DMS153 (cell line): ENCODE results near the gene DTYMK.

Experiments used
- DNase-seq: peaks from one replicate; lab custom pipeline; 2025; lab: John Stamatoyannopoulos, UW

DTYMK gene

DNA sequence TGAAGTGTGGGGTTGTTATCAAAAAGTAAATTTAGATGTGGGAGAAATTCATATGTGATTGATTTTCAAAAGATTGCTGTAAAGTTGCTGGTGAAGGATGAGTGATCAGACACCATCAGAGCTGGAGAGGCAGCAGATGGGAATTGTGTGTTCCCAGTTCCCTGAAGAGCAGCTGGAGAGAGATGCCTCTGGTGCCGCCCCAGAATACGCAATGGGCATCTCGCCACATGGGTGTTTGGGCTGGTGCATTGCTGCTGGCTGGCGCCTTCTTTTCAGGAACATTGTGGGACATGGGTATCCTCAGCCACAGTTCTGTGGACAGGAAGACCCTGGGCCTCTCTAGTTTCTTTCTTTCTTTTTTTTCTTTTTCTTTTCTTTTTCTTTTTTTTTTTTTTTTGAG, 37.2 kb downstream of the DTYMK start:
- no peak for DNase-seq

DNA sequence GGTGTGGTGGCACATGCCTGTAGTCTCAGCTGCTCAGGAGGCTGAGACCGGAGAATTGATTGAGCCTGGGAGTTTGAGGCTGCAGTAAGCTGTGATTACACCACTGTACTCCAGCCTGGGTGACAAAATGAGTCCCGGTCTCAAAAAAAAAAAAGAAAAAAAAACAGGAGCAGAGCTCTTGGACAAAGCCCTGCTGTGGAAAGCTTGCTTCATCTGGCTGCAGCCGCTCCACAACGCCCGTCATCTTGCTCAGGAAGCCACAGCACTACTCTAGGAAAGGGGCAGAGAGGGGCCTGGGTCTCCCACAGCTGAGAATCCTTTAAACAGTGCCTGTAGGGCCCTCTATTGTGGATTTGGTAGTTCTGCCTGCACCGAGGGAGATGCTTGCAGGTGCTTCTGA, 38.2 kb downstream of the DTYMK start:
- no peak for DNase-seq

DNA sequence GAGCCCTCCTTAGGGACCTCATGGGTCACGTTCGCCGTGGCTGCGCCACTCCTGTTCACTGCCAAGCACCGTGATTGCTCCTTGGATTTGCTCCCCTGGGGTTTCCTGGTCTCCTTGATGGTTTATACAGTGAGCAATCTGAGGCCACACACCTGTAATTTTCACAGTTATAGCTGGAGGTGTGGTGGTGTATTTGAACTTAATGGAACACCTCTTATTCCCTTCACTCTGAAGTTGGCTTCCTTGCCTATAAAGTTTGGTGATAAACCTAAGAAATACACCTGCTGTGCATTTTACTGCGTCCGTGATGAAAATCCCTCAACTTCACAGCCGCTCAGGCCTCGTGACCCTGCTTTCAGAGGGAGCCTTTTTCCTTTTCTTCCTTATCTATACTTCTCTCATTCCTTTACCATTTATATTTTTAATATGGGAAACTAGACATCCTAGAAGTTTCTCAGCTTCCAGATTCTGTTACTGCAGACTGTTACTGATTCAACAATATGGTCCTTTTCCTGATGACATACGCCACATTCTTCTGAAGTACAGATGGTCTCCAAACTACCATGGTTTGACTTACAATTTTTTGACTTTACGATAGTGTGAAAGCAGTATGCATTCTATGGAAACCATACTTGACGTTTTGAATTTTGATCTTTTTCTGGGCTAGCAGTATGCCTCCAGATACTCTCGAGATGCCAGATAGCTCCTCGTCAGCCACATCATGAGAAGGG, 40.5 kb downstream of the DTYMK start:
- DNase-seq = no peak

DNA sequence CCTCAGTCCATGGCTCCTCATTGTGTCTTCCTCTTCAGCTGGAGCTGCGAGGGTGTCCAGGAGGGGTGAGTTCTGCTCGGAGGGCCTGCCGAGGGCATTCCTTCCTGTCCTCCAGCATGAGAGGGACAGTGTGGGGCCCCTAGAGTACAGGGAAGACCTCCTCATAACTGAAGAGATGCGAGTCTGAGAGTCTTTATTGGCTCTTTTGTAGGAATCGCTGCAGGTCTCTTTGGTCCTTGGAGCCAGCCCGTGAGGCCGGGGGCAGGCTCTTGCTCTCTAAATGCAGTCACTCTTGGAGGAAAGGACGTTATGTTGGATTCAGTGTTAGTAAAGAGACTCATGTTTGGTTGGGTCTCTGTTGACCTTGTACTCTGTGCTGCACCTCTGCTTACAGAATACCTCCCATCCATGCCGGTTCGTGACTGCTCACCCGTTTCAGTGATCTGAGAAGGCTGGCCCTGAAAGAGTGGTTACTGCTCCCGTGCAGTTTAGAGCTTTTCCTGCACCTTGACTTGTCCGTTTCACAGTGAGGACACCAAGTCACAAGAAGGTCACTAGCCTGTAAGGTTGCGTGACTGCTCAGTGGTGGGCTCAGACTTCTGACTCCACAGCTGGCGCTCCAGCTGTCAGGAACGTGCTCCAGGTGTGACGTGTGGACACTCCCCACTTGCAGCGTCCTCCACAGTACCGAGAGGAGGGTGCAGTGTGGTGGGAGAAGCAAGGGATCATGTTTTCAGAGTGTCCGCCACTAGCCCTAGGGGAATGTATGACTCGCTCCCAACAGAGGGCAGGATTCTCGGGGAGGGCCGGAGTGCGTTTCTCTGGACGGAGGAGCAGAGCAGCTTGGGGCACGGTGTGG, 41.3 kb downstream of the DTYMK start:
- DNase-seq = no peak

DNA sequence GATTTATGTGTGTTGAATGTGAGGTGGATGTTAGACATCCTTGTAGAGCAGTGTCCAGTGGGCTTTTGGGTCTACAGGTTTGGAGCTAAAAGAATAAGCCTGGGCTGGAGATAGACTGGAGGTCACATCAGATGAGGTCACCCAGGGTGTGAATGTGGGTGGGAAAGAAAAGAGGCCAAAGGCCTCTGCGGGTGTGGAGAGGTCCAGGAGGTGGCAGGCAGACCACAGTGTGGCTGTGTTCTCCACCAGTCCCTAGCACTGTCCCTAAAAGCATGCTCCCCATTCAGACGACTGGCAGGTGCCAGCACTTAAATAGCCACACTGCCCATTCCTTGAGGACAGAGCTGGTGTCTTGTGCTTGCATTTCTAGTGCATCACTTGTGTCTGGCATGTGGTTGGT, 45.0 kb downstream of the DTYMK start:
- no peak for DNase-seq

DNA sequence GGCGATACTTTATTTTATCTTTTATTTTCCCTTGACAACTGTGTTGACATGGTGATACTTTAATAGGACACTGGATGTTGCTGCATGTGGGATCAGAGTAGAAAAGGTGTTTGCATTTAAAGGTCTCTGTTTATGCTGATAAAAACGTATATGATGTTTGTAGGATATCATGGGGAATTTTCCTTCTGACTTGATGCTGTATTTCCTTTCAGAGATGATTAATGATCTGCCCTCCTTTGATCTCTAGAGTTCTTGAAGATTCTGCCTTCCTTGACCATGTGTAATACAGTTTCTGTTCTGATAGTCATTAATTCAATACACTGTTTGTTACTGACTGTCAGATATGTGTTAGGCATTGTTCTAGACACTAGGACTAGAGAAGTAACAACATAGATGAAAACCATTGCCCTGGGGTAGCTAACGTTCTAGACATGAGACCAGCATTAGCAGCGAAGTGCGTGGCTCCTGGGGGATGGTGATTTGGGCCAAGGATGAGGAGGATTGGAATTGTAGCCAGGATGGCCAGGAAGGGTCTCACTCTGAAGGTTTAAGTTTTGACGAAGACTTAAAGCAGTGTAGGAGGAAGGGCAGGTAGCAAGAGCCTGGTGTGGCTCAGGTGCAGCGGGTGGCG, 46.3 kb downstream of the DTYMK start:
- DNase-seq = no peak

DNA sequence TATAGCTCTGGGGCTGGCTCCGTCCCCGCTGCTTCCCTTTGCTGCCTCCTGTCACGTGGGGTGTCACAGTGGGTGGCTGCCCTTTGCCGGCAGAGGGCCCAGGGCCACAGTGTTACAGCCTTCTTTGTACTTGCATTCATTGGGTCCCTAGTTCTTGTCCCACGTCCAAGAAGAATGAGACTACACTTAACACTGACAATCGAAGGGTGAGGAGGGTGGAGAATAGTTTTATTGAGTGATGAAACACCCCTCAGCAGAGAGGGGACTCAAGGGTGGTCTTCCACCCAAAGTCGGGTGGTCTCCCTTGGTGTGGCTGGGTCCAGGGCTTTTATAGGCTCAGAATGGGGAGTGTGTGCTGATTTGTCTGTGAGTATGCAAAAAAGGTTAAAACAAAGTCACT, 47.2 kb downstream of the DTYMK start:
- DNase-seq = no peak

DNA sequence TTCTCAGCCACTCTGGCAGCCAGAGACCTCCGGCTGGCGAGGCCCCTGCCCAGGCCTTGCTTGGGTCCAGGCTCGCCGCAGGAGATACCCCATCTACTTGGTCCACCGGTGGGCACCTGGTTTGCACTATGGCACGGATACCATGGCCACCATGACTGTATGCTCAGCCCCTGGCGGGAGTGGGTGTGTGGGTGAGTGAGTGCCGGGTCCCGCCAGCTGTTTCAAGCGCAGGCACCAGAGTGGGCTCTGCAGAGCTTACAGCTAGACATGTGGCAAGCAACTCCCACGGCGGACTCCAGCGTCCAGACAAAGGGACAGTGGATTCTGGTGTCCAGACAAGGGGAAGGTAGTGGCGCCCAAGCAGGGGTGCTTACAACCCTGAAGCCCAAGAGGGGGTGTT, 47.7 kb downstream of the DTYMK start:
- no peak for DNase-seq

DNA sequence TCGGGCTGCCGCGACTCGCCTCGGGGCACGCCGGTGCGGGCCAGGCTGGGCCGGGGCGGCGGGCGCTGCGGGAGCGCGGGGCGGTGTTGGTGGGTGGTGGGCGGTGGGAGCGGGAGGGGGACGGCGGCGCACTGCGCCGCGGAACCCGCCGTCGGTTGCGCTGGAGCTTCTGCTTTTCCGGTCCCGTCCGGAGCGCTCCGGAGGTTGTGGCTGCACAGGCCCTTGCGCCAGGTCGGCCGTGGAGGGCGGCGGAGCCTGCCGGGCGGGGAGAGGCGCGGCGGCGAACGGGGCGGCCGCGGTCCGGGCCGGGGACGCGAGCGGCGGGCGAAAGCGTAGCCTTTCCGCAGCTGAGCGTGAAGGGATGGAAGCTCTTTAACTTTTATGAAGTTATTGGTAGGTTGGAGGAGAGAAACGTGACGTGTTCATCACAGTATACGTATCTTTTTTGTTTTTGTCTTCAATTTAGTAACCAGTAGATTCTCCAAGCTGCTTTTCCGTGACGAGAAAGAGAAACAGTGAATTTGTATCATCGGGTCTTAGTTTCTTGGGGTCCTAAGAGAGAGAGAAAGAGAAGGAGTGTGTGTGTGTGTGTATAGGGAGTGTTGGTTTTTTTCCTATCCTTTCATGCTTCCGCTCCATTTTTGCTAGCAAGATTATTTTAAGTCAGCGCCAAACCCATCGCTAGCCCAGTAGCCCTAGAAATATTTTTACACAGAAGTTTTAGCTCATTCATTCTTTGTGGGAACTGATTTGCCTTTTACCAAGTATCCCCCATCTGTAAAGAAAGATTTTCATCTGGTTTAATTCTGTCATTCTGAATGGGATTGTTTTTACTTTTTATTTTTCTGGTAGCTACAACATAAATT, 48.6 kb downstream of the DTYMK start:
- DNase-seq = no peak

DNA sequence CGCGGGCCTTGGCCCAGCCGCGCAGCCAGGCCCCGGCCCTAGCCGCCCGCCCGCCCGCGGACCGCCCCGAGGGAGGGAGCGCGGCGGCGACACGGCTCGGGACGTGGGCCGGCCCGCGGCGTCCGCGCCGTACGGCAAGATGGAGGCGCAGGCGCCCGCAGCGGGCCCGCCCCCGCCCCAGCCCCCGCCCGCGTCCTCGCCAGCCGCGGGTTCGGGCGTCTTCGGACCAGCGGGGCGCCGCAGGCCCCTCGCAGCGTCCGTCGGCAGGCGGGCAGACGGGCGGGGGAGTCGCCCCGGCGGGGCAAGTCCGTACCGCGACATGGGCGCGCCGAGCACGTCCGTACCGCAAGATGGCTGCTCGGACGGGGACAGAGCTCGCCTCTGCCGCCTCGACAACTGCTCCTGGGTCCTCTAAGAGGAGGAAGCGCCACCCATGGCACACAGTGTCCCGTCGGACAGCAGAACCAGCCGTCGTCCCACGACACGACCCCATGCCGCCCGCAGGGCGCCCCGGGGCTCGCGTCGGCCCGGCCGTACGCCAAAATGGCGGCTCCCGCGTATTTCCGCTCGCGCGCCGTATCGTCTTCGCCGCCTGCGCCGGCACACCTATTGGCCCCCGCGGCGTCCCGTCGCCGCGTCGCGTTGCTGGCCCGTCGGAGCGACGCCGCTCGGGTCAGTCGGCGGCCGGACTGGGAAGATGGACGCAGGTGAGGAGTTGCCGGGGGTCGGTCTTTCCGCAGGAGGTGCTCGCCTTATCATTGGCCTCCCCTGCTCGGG, 49.4 kb downstream of the DTYMK start, which contains the start of the genes ATG4B and THAP4:
TSS of gene ATG4B (plus strand) at position 676 of the 777 bp plus-strand sequence. CDS start at position 698, 22 bp downstream.
TSS of gene THAP4 (minus strand) at position 141 of the 777 bp plus-strand sequence. CDS start 141 bp downstream, outside the sequence.
- peak; percentile 52 for DNase-seq

DNA sequence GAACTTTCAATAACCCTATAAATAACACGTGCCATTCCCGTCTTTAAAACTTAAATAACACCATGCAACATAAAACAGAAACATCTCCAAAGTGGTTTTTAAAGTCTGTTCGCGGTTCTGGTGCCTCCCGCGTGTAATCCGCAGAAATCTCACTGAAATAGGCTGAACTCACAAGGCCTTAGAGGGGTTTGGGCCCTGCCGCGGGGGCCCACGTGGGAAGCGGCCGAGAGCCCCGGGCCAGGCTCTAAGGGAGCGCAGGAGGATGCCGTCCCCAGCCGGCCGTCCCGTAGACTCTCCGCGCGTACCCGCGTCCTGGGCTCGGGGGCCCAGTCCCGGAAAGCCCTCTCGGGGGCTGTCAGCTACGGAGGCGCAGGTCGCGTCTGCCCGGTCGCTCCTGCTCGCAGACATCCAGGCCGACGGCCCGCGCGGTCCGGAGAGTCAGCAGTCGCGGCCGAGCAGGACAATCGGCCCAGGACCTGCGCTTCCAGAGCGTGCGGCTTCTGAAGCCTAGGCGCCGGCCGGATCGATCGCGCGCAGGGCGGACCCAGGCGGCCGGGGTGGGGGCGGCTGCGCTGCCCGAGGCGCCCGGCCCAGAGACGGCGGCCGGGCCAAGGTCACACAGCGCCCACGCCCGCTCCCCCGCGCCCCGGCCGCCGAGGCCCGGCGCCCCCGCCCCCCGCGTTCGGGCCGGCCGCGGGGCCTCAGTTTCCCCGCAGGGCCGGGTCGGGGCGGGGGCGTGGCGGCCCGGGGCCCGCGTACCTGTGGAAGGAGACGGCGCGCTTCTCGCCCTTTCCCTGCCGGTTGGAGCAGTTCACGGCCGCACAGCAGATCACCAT, 50.2 kb downstream of the DTYMK start:
- DNase-seq = no peak

DNA sequence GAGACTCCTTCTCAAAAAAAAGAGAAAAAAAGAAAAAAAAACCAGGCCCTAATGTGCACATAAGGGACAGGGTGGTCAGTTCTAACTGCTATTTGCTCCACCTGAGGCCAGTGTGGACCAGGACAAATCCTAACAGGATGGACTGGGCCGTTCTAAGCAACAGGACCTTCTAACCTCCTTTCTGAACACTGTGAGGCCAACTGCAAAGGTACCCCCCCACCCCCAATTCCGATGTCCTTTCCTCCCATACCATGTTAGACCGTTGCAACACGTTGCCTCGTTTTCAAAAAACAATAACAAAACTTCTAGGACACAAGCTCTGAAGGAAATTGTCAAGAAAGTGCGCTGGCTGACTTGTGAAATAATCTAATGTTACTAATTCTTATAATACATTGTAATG, 50.9 kb downstream of the DTYMK start:
- DNase-seq = no peak

DNA sequence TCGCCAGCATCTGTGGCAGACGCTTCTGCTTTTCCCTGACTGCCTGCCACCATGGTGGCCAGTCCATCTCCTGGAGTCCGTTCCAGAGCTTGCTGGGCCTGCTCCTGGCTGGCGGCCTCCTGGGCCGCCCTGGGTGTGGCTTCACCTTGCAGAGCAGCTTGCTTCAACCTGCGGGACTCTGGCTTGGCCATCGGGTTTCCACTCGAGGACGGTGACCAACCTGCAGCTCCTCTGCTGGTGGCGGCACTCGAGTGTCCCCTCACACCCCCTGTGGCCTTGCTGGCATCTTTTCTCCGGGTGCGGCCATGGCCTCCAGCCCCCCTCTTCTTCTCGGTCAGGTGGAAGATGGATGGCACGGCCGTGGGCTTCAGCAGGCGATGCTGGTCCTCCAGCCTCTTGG, 53.1 kb downstream of the DTYMK start:
- no peak for DNase-seq

DNA sequence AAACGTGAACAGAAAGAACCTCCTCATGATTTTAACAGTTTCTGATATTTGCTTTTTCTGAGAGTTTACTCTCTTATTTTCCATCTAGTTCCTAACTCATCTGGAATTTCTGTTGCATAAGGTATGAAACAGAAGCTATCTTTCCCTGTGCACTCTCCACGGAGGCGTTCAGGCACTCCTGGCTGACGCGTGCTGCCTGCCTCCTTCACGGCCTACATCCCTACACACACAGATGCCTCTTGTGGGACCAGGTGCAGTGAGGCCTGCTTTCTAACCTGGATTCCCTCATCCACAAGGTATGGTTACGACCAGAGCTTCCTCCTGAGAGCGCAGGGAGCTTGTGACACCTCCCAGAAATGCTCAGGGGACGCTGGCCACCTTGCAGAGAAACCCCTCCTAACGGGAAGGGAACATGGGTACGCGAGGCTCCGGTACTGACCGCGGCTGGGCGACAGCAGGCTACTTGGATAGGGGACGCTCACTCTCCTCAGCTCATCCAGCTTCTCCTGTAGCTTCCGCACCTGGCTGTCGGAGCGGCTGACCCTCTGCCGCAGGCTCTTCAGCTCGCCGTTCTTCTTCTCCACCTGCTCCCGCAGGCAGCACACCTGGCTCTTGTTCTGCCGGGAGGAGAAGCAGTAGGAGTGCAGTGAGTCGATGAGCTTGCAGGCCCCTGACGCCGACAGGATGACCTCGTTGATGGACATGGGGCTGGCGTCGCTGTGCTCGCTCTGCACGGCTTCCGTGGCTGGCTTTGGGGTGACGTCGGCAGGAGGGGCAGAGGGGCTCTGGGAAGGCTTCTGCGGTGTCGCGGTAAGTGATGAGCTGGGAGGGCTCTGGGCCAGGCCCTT, 53.9 kb downstream of the DTYMK start:
- DNase-seq = no peak

DNA sequence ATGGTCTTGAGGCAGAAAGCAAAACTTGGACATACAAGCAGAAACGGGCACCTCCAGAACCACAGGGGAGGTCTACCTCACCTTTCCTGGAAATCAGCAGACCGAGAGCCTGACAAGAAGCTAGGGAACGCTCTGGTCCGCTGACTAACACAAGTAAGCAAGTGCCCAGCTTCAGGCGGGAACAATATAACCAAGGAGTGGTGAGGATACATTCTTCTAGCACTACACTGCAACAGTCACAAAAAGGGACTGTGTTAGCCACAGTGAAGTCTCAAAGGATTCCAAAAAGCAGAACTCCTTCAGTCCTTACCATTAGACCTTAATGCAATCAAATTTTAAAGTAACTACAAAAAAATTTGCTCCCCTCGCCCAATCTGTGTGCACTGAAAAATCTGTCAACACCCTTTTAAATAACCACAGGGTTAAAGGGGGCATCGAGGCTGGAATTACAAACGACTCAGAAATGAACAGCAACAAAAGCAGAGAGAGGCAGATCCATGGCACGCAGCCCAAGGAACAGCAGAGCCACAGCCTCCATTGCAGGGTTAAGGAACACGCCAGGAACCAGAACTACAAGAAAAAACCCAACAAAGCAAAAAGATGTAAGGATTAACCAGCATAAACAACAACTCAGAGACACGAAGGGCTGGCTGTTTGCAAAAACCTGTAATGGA, 56.7 kb downstream of the DTYMK start:
- DNase-seq = no peak

DNA sequence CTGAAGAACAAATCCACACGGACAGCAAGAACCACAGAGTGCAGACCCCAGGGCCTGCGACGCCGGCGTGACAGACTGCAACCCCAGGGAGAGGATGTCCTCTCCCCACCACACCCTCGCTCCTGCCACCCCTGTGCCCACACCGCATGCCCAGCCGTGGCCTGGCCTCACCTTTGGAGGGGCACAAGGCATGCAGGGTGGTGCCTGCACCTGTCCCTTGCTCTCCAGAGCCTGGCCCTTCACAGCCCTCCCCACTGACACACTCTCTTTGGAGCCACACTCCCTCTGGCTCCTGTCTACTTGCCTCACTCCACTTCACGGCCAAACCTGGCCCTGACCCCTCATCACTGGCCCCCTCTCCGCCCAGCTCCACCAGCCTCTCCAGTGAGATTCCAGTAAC, 58.9 kb downstream of the DTYMK start:
- no peak for DNase-seq
